HG02973 (cell line): ENCODE results near the gene GAL3ST3.
A peak's percentile ranks its signal among the peaks of the same experiment; 100 is the strongest.
"Not testable (repeated sequence)": the region's sequence is repeated elsewhere in the genome, so short reads cannot be mapped to it uniquely, and the experiment has no call there.

Source experiments
- ATAC-seq: cut with Tn5 transposase; IDR thresholded peaks from one replicate; pipeline ENCODE4 v1.9.1; 2021; ENCODE audit warnings: moderate library complexity; ENCODE audit not compliant: unreplicated experiment

The GAL3ST3 gene

DNA sequence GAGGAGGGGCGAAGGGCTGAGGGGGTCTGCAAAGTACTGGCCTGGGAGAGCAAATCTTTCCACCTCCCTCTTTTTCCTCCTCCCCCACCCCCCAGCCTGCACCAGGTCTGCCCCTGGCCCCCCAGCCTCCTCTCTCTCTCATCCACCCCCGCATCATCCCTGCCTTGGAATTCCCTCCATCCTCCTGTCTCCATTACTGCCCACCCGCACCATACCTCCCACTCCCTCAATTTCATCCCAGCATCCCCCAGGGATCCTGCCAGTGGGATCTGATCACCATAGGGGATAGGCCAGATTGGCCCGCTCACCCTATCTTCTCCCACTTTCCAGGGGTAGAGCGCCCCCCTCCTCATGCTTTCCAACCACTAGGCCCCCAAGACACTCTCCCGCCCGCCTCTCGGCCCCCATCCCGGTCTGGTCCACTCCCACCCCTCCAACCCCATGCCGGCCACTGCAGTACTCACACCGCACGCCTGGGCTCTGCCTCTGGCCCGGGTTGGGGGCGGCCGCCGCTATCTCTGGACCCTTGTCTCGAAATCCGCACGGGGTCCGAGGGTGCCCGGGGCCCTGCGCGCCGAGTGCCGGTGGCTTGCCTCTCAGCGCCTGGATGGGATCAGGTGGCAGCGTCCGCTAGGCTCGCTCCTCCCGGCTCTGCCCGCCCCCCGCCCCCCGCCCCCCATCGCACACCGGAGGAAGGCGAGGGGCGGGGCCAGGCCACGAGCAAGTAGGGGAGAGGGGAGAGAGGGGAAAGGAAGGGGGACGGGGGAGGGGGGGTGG lies at the start of gene GAL3ST3:
GAL3ST3 (minus strand) TSS at position 615 of the 777 bp plus-strand sequence. CDS start 3,746 bp downstream, outside the sequence.
- ATAC-seq, result no peak

DNA sequence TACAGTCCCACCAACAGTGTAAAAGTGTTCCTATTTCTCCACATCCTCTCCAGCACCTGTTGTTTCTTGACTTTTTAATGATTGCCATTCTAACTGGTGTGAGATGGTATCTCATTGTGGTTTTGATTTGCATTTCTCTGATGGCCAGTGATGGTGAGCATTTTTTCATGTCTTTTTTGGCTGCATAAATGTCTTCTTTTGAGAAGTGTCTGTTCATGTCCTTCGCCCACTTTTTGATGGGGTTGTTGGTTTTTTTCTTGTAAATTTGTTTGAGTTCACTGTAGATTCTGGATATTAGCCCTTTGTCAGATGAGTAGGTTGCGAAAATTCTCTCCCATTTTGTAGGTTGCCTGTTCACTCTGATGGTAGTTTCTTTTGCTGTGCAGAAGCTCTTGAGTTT lies 43.2 kb upstream of the GAL3ST3 start:
- not testable (repeated sequence) for ATAC-seq

DNA sequence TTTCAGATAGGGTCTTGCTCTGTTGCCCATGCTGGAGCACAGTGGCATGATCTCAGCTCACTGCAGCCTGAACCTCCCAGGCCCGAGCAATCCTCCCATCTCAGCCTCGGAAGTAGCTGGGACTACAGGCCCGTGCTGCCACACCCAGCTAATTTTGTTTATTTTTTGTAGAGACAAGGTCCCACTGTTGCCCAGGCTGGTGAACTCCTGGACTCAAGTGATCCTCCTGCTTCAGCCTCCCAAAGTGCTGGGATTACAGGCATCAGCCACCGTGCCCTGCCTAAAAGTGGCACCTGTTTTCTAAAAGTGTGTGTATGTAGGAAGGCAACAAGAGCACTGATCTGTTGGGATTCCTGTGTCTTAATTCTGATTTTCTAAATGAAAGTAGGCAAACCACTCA lies 41.3 kb upstream of the GAL3ST3 start:
- no peak for ATAC-seq

GRCh38 chr11:66089067-66089466 lies 40.1 kb upstream of the GAL3ST3 start:
- ATAC-seq, result no peak

- ATAC-seq, result no peak
These were observed 38.4 kb upstream of the GAL3ST3 start for GRCh38 chr11:66087148-66087908.

GRCh38 chr11:66084821-66085475 lies 36.0 kb upstream of the GAL3ST3 start:
- no peak for ATAC-seq

- ATAC-seq, result no peak
These were observed 34.8 kb upstream of the GAL3ST3 start for GRCh38 chr11:66083767-66084166.

DNA sequence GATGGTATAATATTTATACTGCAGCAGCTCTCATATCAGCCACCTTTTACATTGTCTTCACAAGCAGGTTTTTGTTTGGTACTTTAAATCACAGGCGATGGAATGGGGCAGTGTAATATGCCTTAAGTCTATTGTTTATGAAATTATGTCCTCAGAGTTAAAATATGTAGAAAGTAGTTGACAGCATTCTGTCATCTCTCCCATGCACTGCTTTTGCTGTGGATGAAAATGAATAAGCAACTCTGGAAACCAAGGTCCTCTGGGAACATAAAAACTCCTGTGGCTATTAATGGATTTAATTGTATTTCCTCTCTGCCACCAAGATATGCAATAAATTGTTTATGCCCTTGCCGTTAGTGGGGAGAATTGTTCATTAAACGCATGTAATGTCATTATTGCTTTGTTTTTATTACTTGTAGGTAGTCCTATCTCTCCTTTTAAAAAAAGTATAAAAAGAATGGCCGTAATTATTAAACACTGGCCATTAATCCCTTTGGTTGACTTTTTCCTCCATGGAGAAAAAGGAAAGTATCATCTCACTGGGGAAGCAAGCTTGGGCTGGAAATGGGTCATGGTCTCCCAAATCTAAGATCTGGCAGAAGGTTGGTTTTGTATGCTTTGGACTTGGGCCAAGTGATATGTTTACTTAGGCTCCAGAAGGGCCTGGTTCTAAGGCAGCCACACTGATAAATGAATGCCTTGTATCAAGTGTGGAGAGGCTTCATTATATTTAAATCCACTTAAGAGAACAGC lies 34.2 kb upstream of the GAL3ST3 start:
- no peak for ATAC-seq

- ATAC-seq, result no peak
These were observed 32.5 kb upstream of the GAL3ST3 start for GRCh38 chr11:66081505-66081904.

DNA sequence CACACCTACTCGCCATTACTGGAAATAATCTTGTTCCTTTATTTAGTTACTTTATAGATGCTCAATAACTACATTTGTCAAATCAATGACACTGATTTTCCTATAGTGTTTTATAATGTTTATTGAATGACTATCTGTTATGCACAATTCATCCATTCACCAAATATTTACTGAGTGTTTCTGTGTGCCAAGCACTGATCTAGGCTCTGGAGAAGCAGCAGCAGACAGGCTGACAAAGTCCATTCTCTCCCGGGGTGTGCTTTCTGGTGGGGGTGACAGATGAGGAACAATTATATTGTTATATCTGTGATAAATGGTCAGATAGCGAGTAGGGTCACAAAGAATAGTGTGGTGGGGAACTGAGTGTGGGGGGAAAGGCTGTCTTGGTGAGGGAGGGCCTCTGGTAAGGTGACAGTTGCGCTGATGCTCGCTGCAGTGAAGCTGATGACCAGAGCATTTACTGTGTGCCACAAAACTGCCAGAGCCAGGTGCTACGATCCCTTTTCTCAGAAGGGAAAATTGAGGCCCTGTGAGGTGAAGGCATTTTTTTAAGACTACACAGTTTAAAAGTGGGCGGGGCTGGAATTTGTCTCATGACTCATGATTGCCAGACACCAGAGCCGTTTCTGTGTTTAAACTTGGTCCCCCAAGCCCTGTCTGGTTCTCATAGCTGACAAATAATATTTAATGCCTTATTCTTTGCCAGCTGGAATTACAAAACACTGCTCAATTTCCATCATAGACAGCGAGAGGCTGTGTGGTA lies 31.3 kb upstream of the GAL3ST3 start:
- ATAC-seq, result no peak

DNA sequence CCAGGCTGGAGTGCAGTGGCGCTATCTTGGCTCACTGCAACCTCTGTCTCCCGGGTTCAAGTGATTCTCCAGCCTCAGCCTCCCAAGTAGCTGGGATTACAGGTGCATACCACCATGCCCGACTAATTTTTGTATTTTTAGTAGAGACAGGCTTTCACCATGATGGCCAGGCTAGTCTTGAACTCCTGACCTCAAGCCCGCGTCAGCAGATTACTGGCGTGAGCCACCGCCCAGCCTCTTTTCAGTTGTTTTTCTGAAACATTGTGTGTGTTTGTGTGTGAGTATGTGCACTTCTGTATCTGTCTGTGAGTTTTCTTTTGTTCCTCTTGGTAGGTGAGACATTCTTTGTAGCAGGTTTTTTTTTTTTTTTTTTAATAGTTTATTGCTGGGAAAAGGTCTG lies 30.0 kb upstream of the GAL3ST3 start:
- not testable (repeated sequence) for ATAC-seq

- ATAC-seq, result no peak
These were observed 29.0 kb upstream of the GAL3ST3 start for GRCh38 chr11:66077927-66078326.

GRCh38 chr11:66076561-66076960 lies 27.6 kb upstream of the GAL3ST3 start:
- no peak for ATAC-seq

GRCh38 chr11:66075273-66075672 lies 26.3 kb upstream of the GAL3ST3 start:
- no peak for ATAC-seq

DNA sequence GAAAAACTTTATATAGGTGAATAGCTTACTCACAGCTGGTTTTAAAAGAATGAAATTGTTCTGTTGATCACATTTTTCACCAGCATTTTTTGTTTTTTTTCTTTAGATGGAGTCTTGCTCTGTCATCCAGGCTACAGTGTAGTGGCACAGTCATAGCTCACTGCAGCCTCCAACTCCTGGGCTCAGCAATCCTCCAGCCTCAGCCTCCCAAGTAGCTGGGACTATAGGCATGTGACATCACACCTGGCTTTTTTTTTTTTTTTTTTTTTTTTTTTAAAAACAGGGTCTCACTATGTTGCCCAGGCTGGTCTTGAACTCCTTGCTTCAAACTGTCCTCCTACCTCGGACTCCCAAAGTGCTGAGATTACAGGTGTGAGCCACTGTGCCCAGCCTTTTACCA lies 24.7 kb upstream of the GAL3ST3 start:
- no peak for ATAC-seq

- no peak for ATAC-seq
These were observed 23.6 kb upstream of the GAL3ST3 start for GRCh38 chr11:66072518-66072917.

- ATAC-seq, result no peak
These were observed 23.1 kb upstream of the GAL3ST3 start for GRCh38 chr11:66072081-66072480.

- ATAC-seq, result no peak
These were observed 22.4 kb upstream of the GAL3ST3 start for GRCh38 chr11:66071381-66071801.

- peak; percentile 15 for ATAC-seq
These were observed 21.8 kb upstream of the GAL3ST3 start for GRCh38 chr11:66070604-66071380.
